ENCODE measurements around the gene ISG15. TPM values are rescaled to one million over a fixed set of nuclear protein-coding genes. Genes with fewer than 3 reads are reported as not detected.

ISG15 gene
- total RNA-seq, 1 donor from 2014 or later = 97.7 TPM

DNA sequence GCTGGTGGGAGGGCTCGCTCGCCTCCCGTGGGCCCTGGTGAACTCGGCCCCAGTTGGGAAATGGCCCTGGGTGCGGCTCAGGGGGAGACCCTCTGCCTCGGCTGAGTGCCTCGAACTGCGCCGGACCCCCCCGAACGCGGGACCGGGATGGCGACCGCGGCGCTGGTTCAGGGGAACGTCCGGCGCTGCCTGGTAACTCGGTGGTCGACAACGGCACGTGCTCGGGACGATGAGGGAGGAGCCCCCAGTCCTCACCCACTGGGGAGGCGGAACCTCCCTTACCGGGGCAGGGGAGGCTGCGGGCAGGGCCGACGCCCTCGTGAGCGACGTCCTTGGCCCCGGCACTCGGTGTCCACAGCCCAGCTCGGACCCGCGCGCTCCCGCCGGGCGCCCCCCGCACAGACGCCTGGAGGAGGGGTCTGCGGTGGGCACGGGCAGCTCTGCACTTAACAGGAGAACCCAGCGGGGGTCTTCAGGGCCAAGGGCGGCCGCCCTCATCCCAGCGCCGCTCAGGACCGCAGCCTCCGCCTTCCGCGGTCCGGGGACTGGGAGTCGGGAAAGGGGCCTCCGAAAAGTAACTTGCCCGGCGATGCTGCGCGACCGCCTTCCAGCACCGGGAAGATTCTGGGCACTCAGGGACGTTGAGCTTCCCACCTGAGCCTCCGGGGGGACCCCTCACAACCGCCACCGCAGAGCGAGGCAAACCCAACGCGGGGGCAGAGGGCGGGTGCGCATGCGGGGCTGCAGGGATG is 15.1 kb upstream of the ISG15 start:
- no peak for DNase-seq (ENCODE audit: low read depth)
- TF ChIP-seq CTCF (IDR thresholded peaks at IDR 0.05; ENCODE audit: insufficient read depth, low read length, poor library complexity, severe bottlenecking) = no peak

DNA sequence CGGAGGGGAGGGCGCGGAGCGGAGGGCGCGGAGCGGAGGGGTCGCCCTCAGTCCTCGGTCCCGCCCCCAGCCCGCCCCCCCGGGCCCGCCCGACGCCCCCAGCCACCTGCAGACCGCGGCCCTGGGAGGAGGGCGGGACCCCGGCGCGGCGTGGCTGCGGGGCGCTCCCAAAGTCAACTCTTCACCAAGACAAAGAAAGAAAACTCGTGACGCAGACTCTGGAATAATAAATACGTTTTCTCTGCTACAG is 14.6 kb upstream of the ISG15 start:
- Histone ChIP-seq H3K27me3 (ENCODE audit: control insufficient read depth, insufficient read depth, low read length) (peaks cover 14% of the 10 kb centered on the region), H3K36me3 (ENCODE audit: control insufficient read depth, insufficient read depth, low read length) (no peaks in the 10 kb centered on the region), H3K4me3 (ENCODE audit: low read depth, low read length) (peak overlapping the region; percentile 83)
- no peak for TF ChIP-seq CTCF (IDR thresholded peaks at IDR 0.05; ENCODE audit: insufficient read depth, low read length, poor library complexity, severe bottlenecking)
- no peak for DNase-seq (ENCODE audit: low read depth)

More for the DNA sequence above, 15.1 kb upstream of the ISG15 start:
- H3K36me3 ChIP-seq (ENCODE audit: control insufficient read depth, insufficient read depth, low read length) = no peaks in the 10 kb centered on the region
- H3K27me3 ChIP-seq (ENCODE audit: control insufficient read depth, insufficient read depth, low read length) = peaks cover 14% of the 10 kb centered on the region
- peak overlapping the region; percentile 83 for H3K4me3 ChIP-seq (ENCODE audit: low read depth, low read length)

GRCh38 chr1:998995-999724 is 14.1 kb upstream of the ISG15 start:
- Histone ChIP-seq H3K4me3 (ENCODE audit: low read depth, low read length) (peak overlapping the region; percentile 83), H3K27me3 (ENCODE audit: control insufficient read depth, insufficient read depth, low read length) (peaks cover 14% of the 10 kb centered on the region), H3K36me3 (ENCODE audit: control insufficient read depth, insufficient read depth, low read length) (no peaks in the 10 kb centered on the region)
- TF ChIP-seq CTCF (IDR thresholded peaks at IDR 0.05; ENCODE audit: insufficient read depth, low read length, poor library complexity, severe bottlenecking) = no peak
- DNase-seq (ENCODE audit: low read depth) = no peak

DNA sequence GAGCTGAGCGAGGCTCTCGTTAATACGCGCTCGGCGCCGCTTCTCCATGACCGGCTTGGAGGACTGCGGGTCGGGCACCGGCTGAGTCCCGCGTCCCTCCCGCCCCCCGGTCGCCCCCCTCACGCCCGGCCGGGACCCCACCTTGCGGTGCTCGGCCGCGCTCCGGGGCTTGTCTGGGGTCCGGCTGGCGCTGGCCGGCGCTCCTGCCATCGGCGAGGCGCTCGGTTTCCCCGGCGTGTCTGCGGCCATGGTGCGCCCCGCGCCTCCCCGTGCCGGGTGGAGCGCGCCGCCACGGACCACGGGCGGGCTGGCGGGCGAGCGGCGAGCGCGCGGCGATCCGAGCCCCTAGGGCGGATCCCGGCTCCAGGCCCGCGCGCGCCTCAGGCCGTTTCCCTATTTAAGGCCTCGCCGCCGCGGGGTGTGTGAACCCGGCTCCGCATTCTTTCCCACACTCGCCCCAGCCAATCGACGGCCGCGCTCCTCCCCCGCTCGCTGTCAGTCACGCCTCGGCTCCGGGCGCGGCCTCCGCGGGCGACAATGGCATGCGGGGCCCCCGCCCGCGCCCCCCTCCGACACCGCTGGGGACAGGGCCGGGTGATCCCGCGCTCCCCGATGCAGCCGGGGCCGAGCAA is 13.5 kb upstream of the ISG15 start, which contains the start of gene HES4:
Gene HES4 (minus strand): TSS at position 373 of the 632 bp plus-strand sequence. CDS start 124 bp downstream, at position 249.
- TF ChIP-seq CTCF (IDR thresholded peaks at IDR 0.05; ENCODE audit: insufficient read depth, low read length, poor library complexity, severe bottlenecking) = no peak
- Histone ChIP-seq H3K36me3 (ENCODE audit: control insufficient read depth, insufficient read depth, low read length) (no peaks in the 10 kb centered on the region), H3K27me3 (ENCODE audit: control insufficient read depth, insufficient read depth, low read length) (peaks cover 14% of the 10 kb centered on the region), H3K4me3 (ENCODE audit: low read depth, low read length) (peak within 1 kb of the TSS; percentile 83)
- DNase-seq (ENCODE audit: low read depth) = peak; percentile 65

GRCh38 chr1:1000357-1001056 is 12.8 kb upstream of the ISG15 start:
- Histone ChIP-seq H3K4me3 (ENCODE audit: low read depth, low read length) (peak overlapping the region; percentile 83), H3K27me3 (ENCODE audit: control insufficient read depth, insufficient read depth, low read length) (peaks cover 13% of the 10 kb centered on the region), H3K36me3 (ENCODE audit: control insufficient read depth, insufficient read depth, low read length) (no peaks in the 10 kb centered on the region)
- no peak for TF ChIP-seq CTCF (IDR thresholded peaks at IDR 0.05; ENCODE audit: insufficient read depth, low read length, poor library complexity, severe bottlenecking)
- DNase-seq (ENCODE audit: low read depth) = peak; percentile 26
